ENCODE data around the gene IL1R1. TPM values are rescaled to one million over a fixed set of nuclear protein-coding genes. Genes with fewer than 3 reads are reported as not detected.
A peak's percentile ranks its signal among the peaks of the same experiment; 100 is the strongest.

The IL1R1 gene
- total and polyA plus RNA-seq, 2 of the 4 experiments (the other 2 are of a cell fraction) = 6.5 to 13.8 TPM

GRCh38 chr2:102112271-102112670 is 30.3 kb upstream of the IL1R1 start (continued):
- TF ChIP-seq MAFK (IDR thresholded peaks at IDR 0.05; ENCODE audit: low read depth, low read length) = no peak
- TF ChIP-seq BHLHE40 (IDR thresholded peaks at IDR 0.05; ENCODE audit: low read depth, low read length) = no peak
- no peak for TF ChIP-seq CHD1 (IDR thresholded peaks at IDR 0.05; ENCODE audit: low read depth, low read length)

- peaks cover 8 to 26% of the 10 kb centered on the region in 2 experiments; a peak in 3 of 4 replicates for H3K79me1 ChIP-seq (ENCODE audit: low read depth in 1 of 2, low read length in 2 of 2)
- H3K56ac ChIP-seq (ENCODE audit: extremely low read depth, insufficient read depth, low read length) = no peak overlapping the region
- no peaks in the 10 kb centered on the region for H4K20me1 ChIP-seq (ENCODE audit: insufficient read depth, low read length)
- dilution Hi-C loops (cut with HindIII; ENCODE audit: low sequenced_read_pairs, unreplicated experiment) = no loop called here
- peaks cover 22% of the 10 kb centered on the region for H3K36me3 ChIP-seq (ENCODE audit: control insufficient read depth, insufficient read depth, low read length)
- H3K9ac ChIP-seq (ENCODE audit: low read depth, low read length) = no peak overlapping the region
- H2AK5ac ChIP-seq (ENCODE audit: low read depth, low read length) = peak overlapping the region; percentile 78
- peak overlapping the region in 1 of 2 experiments; percentile 44; a peak in 1 of 4 replicates for H4K8ac ChIP-seq (ENCODE audit: low read depth in 2 of 2, low read length in 2 of 2)
- H2AFZ ChIP-seq (replicated peaks; ENCODE audit: low read length, poor library complexity) = no peak overlapping the region
- peak overlapping the region; percentile 81 for H2BK120ac ChIP-seq (ENCODE audit: low read depth, low read length)
- H3K4ac ChIP-seq (ENCODE audit: low read depth, low read length) = peak overlapping the region; percentile 83
- peak; percentile 21; the same call in 1 of the 2 replicates for ATAC-seq (ENCODE audit: low read depth)
- peak overlapping the region; percentile 33 for H2AK9ac ChIP-seq (replicated peaks; ENCODE audit: low read depth, low read length, poor library complexity)
- H4K5ac ChIP-seq (ENCODE audit: low read depth, low read length) = peak overlapping the region; percentile 24; the same call in 1 of the 2 replicates
- DNase-seq = peak; percentile 87
- ChIA-PET CTCF (interaction anchor here (1.1 to 1.6 kb wide), 2 partner anchors 29 to 93 kb away, joined by 3 to 4 read pairs; no protein-coding TSS in a partner anchor), POLR2A (ENCODE audit: unreplicated experiment) (no interaction called here)
- peaks cover 11% of the 10 kb centered on the region for H3K9me1 ChIP-seq (ENCODE audit: insufficient read depth, low read length)
- H3K23ac ChIP-seq (ENCODE audit: low read depth, low read length) = 0 out of 2 replicates have a peak overlapping the region, but pooled peaks have one; percentile 15
- no peaks in the 10 kb centered on the region for H3K9me3 ChIP-seq (ENCODE audit: control insufficient read depth, insufficient read depth, low read length)
- 100% methylated on average over 2 of the region's 10 CpGs; no CpG with 5 or more reads in 1 of the 2 experiments for WGBS, 2 experiments (ENCODE audit: extremely low coverage in 2 of 2, insufficient read length in 1 of 2)
- H3K14ac ChIP-seq (replicated peaks; ENCODE audit: low read depth, low read length) = peak overlapping the region; percentile 68
- intact Hi-C loops (cut with micrococcal nuclease) = no loop called here
- H3K27me3 ChIP-seq (ENCODE audit: control insufficient read depth, insufficient read depth, low read length) = no peaks in the 10 kb centered on the region
- no peak overlapping the region; the same call in 1 of the 2 replicates for H3K4me2 ChIP-seq (ENCODE audit: low read depth, low read length)
- H3K18ac ChIP-seq (ENCODE audit: low read depth, low read length) = peak overlapping the region; percentile 49; the same call in 1 of the 2 replicates
- H3K27ac ChIP-seq (ENCODE audit: insufficient read depth, low read length) = 0 out of 2 replicates have a peak overlapping the region, but pooled peaks have one; percentile 41
- peak overlapping the region; percentile 79; the same call in 2 of the 3 replicates for H2BK15ac ChIP-seq (ENCODE audit: low read depth, low read length)
- peak overlapping the region; percentile 88 for H2BK20ac ChIP-seq (ENCODE audit: low read depth, low read length)
- H2BK5ac ChIP-seq (ENCODE audit: low read depth, low read length, poor library complexity, severe bottlenecking) = peak overlapping the region; percentile 64
- no peak overlapping the region for H3K4me3 ChIP-seq (ENCODE audit: insufficient read depth, low read depth, low read length)
- H3K4me1 ChIP-seq (ENCODE audit: control insufficient read depth, insufficient read depth, low read length) = peaks cover 34% of the 10 kb centered on the region
- BruUV-seq (replicated peaks) = no TSS peak
- H4K91ac ChIP-seq (ENCODE audit: insufficient read depth, low read depth, low read length) = peak overlapping the region; percentile 69
- TF ChIP-seq SMC3 (IDR thresholded peaks at IDR 0.05; ENCODE audit: low read depth, low read length) (peak; percentile 10; the same call in 1 of the 2 replicates), RAD21 (IDR thresholded peaks at IDR 0.05; ENCODE audit: low read length) (peak; percentile 30), CEBPB (IDR thresholded peaks at IDR 0.05; ENCODE audit: low read depth, low read length) (no peak), RCOR1 (IDR thresholded peaks at IDR 0.05; ENCODE audit: insufficient replicate concordance, low read length) (no peak), NFE2L2 (IDR thresholded peaks at IDR 0.05; ENCODE audit: low read depth, low read length) (peak; percentile 28; the same call in 1 of the 2 replicates), ELK1 (IDR thresholded peaks at IDR 0.05; ENCODE audit: borderline replicate concordance, low read depth, low read length) (no peak), FOS (IDR thresholded peaks at IDR 0.05; ENCODE audit: low read depth, low read length) (0 out of 2 replicates have a peak, but pooled peaks have one; percentile 25), BHLHE40 (IDR thresholded peaks at IDR 0.05; ENCODE audit: low read depth, low read length) (no peak)
- in situ Hi-C loops (cut with MboI; ENCODE audit: low sequenced_read_pairs) = no loop called here
Measured at GRCh38 chr2:102112692-102113665, 29.6 kb upstream of the IL1R1 start.

Measured in IMR-90 (cell line).